GM12878 (cell line): ENCODE results near the gene DPEP1. TPM values are rescaled to one million over a fixed set of nuclear protein-coding genes. Genes with fewer than 3 reads are reported as not detected.

Experiments
- ATF2 ChIP-seq: IDR thresholded peaks from 2 replicates; pipeline ENCODE4 v1.6.1; 2012; ENCODE audit warnings: low read length, inconsistent platforms
- BACH1 ChIP-seq: fragments of 450-650 bp; IDR thresholded peaks from 2 replicates; pipeline ENCODE4 v1.6.1; 2017; ENCODE audit warnings: mild to moderate bottlenecking, borderline replicate concordance
- CBX5 ChIP-seq: sonication (generic); IDR thresholded peaks from 2 replicates; pipeline ENCODE4 v1.6.1; 2016; ENCODE audit warnings: low read depth, moderate library complexity, mild to moderate bottlenecking, inconsistent platforms
- CREB1 ChIP-seq: IDR thresholded peaks from 2 replicates; pipeline ENCODE4 v1.6.1; 2012; ENCODE audit warnings: low read depth, mild to moderate bottlenecking, inconsistent platforms
- EZH2 ChIP-seq: IDR thresholded peaks from 2 replicates; pipeline ENCODE4 v1.6.1; 2012; ENCODE audit warnings: low read depth, mild to moderate bottlenecking, control low read depth, inconsistent platforms, low read length, borderline replicate concordance; ENCODE audit not compliant: control insufficient read depth
- FOXK2 ChIP-seq: fragments of 450-650 bp; IDR thresholded peaks from 2 replicates; pipeline ENCODE4 v1.6.1; 2017; ENCODE audit warnings: mild to moderate bottlenecking, moderate library complexity
- JUNB ChIP-seq: IDR thresholded peaks from 2 replicates; pipeline ENCODE4 v1.6.1; 2016; ENCODE audit warnings: antibody characterized with exemption, mild to moderate bottlenecking
- MTA2 ChIP-seq: fragments of 450-650 bp; IDR thresholded peaks from 2 replicates; pipeline ENCODE4 v1.6.1; 2016; ENCODE audit warnings: low read depth, mild to moderate bottlenecking, moderate library complexity
- NFXL1 ChIP-seq: fragments of 450-650 bp; IDR thresholded peaks from 2 replicates; pipeline ENCODE4 v1.6.1; 2017; ENCODE audit warnings: antibody characterized with exemption, mild to moderate bottlenecking, borderline replicate concordance
- NKRF ChIP-seq: fragments of 450-650 bp; conservative IDR thresholded peaks from 2 replicates; pipeline ENCODE4 v1.6.1; 2017; ENCODE audit warnings: mild to moderate bottlenecking, moderate library complexity
- NR2C2 ChIP-seq: IDR thresholded peaks from 2 replicates; pipeline ENCODE4 v1.6.1; 2011; ENCODE audit warnings: borderline replicate concordance, low read depth; ENCODE audit not compliant: control insufficient read depth, insufficient read length
- PBX3 ChIP-seq: IDR thresholded peaks from 2 replicates; pipeline ENCODE4 v1.6.1; 2011; ENCODE audit warnings: mild to moderate bottlenecking, low read depth, low read length, moderate library complexity; ENCODE audit not compliant: insufficient replicate concordance
- POLR2AphosphoS5 ChIP-seq: IDR thresholded peaks from 2 replicates; pipeline ENCODE4 v1.6.1; 2011; ENCODE audit warnings: mild to moderate bottlenecking, low read length, inconsistent platforms
- RCOR1 ChIP-seq: conservative IDR thresholded peaks from 2 replicates; pipeline ENCODE4 v1.6.1; 2012; ENCODE audit warnings: low read depth, low read length, improper control_type of control experiment
- RELB ChIP-seq: fragments of 450-650 bp; IDR thresholded peaks from 2 replicates; pipeline ENCODE4 v1.6.1; 2017; ENCODE audit warnings: low read depth, mild to moderate bottlenecking, moderate library complexity
- RUNX3 ChIP-seq: IDR thresholded peaks from 2 replicates; pipeline ENCODE4 v1.6.1; 2012; ENCODE audit warnings: low read length, inconsistent platforms
- ZBED1 ChIP-seq: IDR thresholded peaks from 2 replicates; pipeline ENCODE4 v1.6.1; 2016; ENCODE audit warnings: borderline replicate concordance
- ZNF217 ChIP-seq: fragments of 450-650 bp; IDR thresholded peaks from 2 replicates; pipeline ENCODE4 v1.6.1; 2017; ENCODE audit warnings: antibody characterized with exemption, mild to moderate bottlenecking
- ZNF384 ChIP-seq: IDR thresholded peaks from 2 replicates; pipeline ENCODE4 v1.6.1; 2012; ENCODE audit warnings: low read depth, mild to moderate bottlenecking, low read length, improper control_type of control experiment, borderline replicate concordance
- ZNF622 ChIP-seq: fragments of 450-650 bp; IDR thresholded peaks from 2 replicates; pipeline ENCODE4 v1.6.1; 2017; ENCODE audit warnings: mild to moderate bottlenecking, inconsistent platforms
- polyA plus RNA-seq, 11 experiments: library from polyadenylated mRNA; depleted of rRNA in 4 of 11; unstranded in 6 of 11; stranded (reverse) in 5 of 11; fragments of >200 nt; fragmentation: Nextera tagmentation in 4 of 11; fragmentation: Illumina TruSeq in 1 of 11; extraction: Ambion mirVana in 4 of 11; extraction: Trizol in 1 of 11; gene quantifications; 1 replicate in 1 of 11; 2 replicates in 10 of 11; pipeline versions ENCODE4 v1.2.1 to v1.2.3, GENCODE V29; 2011 to 2016; ENCODE audit warnings: inconsistent platforms in 2 of 11, missing spikeins in 2 of 11, low read depth in 1 of 11
- total RNA-seq, 4 experiments: library from RNA; depleted of rRNA in 3 of 4; stranded (reverse); fragments of >200 nt in 3 of 4; fragmentation: Illumina TruSeq in 1 of 4; extraction: Trizol in 1 of 4; gene quantifications; 2 replicates each; pipeline versions ENCODE4 v1.2.1 to v1.2.3, GENCODE V29; 2013 to 2021
- TF ChIP-seq, protein P1 (sequence below): IDR thresholded peaks from 2 replicates; pipeline ENCODE4 v1.6.1; 2012; ENCODE audit warnings: low read depth, low read length, improper control_type of control experiment
- TF ChIP-seq, protein P2 (sequence below): fragments of 450-650 bp; IDR thresholded peaks from 2 replicates; pipeline ENCODE4 v1.6.1; 2017; ENCODE audit warnings: antibody characterized with exemption, mild to moderate bottlenecking, moderate library complexity

DPEP1 gene
- total and polyA plus RNA-seq, 10 of the 15 experiments (the other 5 are each of a cell fraction or from before 2014, with no cell fraction given), result not detected

GRCh38 chr16:89686520-89687091 is 73.2 kb downstream of the DPEP1 start, which contains the start of gene CDK10 (continued):
- TF ChIP-seq ZBED1 (no peak), RELB (peak; percentile 76), RUNX3 (no peak), RCOR1 (no peak), NFXL1 (no peak), ZNF384 (no peak), BACH1 (peak; percentile 74; the same call in 1 of the 2 replicates), ZNF622 (no peak), FOXK2 (no peak), EZH2 (no peak), JUNB (no peak), CREB1 (0 out of 2 replicates have a peak, but pooled peaks have one; percentile 16), ATF2 (no peak), ZNF217 (no peak), NKRF (peak; percentile 95), MTA2 (no peak), CBX5 (no peak), POLR2AphosphoS5 (peak; percentile 95), PBX3 (no peak), NR2C2 (no peak)
- TF ChIP-seq, protein P1, sequence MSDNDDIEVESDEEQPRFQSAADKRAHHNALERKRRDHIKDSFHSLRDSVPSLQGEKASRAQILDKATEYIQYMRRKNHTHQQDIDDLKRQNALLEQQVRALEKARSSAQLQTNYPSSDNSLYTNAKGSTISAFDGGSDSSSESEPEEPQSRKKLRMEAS, result peak; percentile 79
- TF ChIP-seq, protein P2, sequence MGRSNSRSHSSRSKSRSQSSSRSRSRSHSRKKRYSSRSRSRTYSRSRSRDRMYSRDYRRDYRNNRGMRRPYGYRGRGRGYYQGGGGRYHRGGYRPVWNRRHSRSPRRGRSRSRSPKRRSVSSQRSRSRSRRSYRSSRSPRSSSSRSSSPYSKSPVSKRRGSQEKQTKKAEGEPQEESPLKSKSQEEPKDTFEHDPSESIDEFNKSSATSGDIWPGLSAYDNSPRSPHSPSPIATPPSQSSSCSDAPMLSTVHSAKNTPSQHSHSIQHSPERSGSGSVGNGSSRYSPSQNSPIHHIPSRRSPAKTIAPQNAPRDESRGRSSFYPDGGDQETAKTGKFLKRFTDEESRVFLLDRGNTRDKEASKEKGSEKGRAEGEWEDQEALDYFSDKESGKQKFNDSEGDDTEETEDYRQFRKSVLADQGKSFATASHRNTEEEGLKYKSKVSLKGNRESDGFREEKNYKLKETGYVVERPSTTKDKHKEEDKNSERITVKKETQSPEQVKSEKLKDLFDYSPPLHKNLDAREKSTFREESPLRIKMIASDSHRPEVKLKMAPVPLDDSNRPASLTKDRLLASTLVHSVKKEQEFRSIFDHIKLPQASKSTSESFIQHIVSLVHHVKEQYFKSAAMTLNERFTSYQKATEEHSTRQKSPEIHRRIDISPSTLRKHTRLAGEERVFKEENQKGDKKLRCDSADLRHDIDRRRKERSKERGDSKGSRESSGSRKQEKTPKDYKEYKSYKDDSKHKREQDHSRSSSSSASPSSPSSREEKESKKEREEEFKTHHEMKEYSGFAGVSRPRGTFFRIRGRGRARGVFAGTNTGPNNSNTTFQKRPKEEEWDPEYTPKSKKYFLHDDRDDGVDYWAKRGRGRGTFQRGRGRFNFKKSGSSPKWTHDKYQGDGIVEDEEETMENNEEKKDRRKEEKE, result no peak
